IgD-negative memory B cell (primary cell): ENCODE results near the gene ENDOV. TPM values are rescaled to one million over a fixed set of nuclear protein-coding genes. Genes with fewer than 3 reads are reported as not detected.

Experiments used
- H3K27ac Mint-ChIP-seq, 3 donors: one replicate each; pipeline ENCODE4 v1.8.0; 2020 to 2022; ENCODE audit warnings: mild to moderate bottlenecking in 3 of 3, mixed read lengths in 3 of 3, moderate library complexity in 1 of 3
- H3K27me3 Mint-ChIP-seq: one replicate; pipeline ENCODE4 v1.8.0; 2021; ENCODE audit warnings: mixed read lengths
- H3K36me3 Mint-ChIP-seq: one replicate; pipeline ENCODE4 v1.8.0; 2020; ENCODE audit warnings: mild to moderate bottlenecking, mixed read lengths
- H3K4me1 Mint-ChIP-seq, 3 donors: one replicate each; pipeline ENCODE4 v1.8.0; 2020 to 2022; ENCODE audit warnings: mixed read lengths in 3 of 3, mild to moderate bottlenecking in 1 of 3
- H3K4me3 Mint-ChIP-seq, 4 donors: one replicate each; pipeline ENCODE4 v1.8.0; 2020 to 2022; ENCODE audit warnings: mild to moderate bottlenecking in 4 of 4, mixed read lengths in 4 of 4, moderate library complexity in 3 of 4
- H3K9me3 Mint-ChIP-seq, 3 donors: one replicate each; pipeline ENCODE4 v1.8.0; 2020 to 2021; ENCODE audit warnings: mixed read lengths in 3 of 3, mild to moderate bottlenecking in 1 of 3
- polyA plus RNA-seq: library from polyadenylated mRNA; unstranded; fragments of 300-500 nt; fragmentation: Illumina TruSeq; gene quantifications from one replicate; pipeline ENCODE4 v1.2.3, GENCODE V29; 2021

The ENDOV gene
- polyA plus RNA-seq, 1 donor from 2014 or later, result 11.6 TPM

GRCh38 chr17:80461528-80462160 lies 46.7 kb downstream of the ENDOV start:
- no peaks in the 10 kb centered on the region for H3K4me1 Mint-ChIP-seq
- no peak overlapping the region for H3K27ac Mint-ChIP-seq
- no peaks in the 10 kb centered on the region for H3K36me3 Mint-ChIP-seq
- peaks cover 40% of the 10 kb centered on the region for H3K27me3 Mint-ChIP-seq
- no peak overlapping the region for H3K4me3 Mint-ChIP-seq
- H3K9me3 Mint-ChIP-seq, result no peaks in the 10 kb centered on the region

GRCh38 chr17:80463784-80464400 lies 48.9 kb downstream of the ENDOV start:
- no peaks in the 10 kb centered on the region for H3K36me3 Mint-ChIP-seq
- no peak overlapping the region for H3K27ac Mint-ChIP-seq
- no peaks in the 10 kb centered on the region for H3K9me3 Mint-ChIP-seq
- no peaks in the 10 kb centered on the region for H3K4me1 Mint-ChIP-seq
- peaks cover 47% of the 10 kb centered on the region for H3K27me3 Mint-ChIP-seq
- H3K4me3 Mint-ChIP-seq, result no peak overlapping the region

GRCh38 chr17:80464486-80464885 lies 49.5 kb downstream of the ENDOV start:
- no peak overlapping the region for H3K4me3 Mint-ChIP-seq
- peaks cover 47% of the 10 kb centered on the region for H3K27me3 Mint-ChIP-seq
- H3K36me3 Mint-ChIP-seq, result no peaks in the 10 kb centered on the region
- no peaks in the 10 kb centered on the region for H3K9me3 Mint-ChIP-seq
- H3K27ac Mint-ChIP-seq, result no peak overlapping the region
- no peaks in the 10 kb centered on the region for H3K4me1 Mint-ChIP-seq

DNA sequence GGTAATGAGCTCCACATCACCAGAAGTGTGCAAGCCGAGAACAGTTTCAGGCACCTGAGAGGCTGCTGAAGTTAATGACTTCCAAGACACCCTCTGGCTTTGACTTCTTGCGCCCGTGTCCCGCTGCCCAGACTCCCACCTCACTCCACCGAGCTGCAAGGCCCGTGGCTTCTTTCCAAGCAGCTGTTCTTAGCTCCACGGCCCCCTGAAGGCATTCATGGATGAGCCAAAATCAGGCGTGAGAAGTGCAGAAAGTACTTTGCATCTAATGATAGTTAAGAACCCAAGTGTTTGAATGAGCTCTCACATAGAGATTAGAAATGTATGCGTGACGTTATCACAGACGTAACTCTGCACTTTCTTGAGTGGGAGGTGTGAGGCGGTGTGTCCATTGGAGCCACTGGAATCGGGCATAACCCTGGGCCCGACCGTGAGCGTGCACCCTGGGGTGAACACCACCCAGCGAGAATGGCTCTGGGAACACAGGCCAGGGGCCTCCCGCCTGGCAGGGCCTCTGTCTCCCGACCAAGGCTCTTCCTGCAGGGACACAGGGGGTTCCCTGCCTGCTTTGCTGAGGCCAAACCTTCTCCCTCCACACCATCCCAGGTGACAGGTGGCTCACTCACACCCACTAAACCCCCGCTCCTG lies 50.5 kb downstream of the ENDOV start:
- no peaks in the 10 kb centered on the region for H3K36me3 Mint-ChIP-seq
- no peaks in the 10 kb centered on the region for H3K9me3 Mint-ChIP-seq
- H3K27ac Mint-ChIP-seq, result no peak overlapping the region
- H3K27me3 Mint-ChIP-seq, result peaks cover 42% of the 10 kb centered on the region
- no peaks in the 10 kb centered on the region for H3K4me1 Mint-ChIP-seq
- H3K4me3 Mint-ChIP-seq, result no peak overlapping the region

DNA sequence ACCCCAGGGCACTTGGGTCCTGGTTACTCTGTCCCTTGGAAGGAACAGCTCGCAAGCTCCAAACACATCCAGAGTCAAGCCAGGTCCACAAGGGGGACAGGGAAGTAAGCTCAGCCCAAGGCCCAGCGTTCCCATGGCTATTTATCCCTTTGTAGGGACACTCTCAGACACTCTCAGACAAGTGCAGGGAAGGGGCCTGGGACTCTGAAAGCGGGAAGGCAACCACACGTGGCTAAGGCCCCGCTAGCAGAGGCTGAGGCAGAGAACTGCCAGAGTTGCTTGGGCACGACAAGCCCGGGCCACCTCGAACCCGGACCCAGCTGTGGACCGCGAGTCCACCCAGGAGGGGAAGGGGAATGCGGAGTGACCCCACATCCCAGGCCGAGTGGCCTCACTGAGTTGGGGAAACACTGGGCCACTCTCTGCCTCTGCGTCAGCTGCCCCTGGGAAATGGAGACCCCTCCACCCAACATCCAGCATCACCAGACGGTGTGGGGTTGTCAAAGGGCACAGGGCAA lies 51.3 kb downstream of the ENDOV start:
- H3K9me3 Mint-ChIP-seq, result no peaks in the 10 kb centered on the region
- no peaks in the 10 kb centered on the region for H3K36me3 Mint-ChIP-seq
- peak overlapping the region in 1 of 3 donors; percentile 19 for H3K27ac Mint-ChIP-seq
- peak overlapping the region in 1 of 4 donors; percentile 12 for H3K4me3 Mint-ChIP-seq
- peaks cover 41% of the 10 kb centered on the region for H3K27me3 Mint-ChIP-seq
- no peaks in the 10 kb centered on the region for H3K4me1 Mint-ChIP-seq

- no peaks in the 10 kb centered on the region for H3K36me3 Mint-ChIP-seq
- no peak overlapping the region for H3K27ac Mint-ChIP-seq
- H3K4me1 Mint-ChIP-seq, result peaks cover 0 to 6% (median 6%) of the 10 kb centered on the region in 3 donors
- no peak overlapping the region for H3K4me3 Mint-ChIP-seq
- H3K27me3 Mint-ChIP-seq, result peaks cover 57% of the 10 kb centered on the region
- H3K9me3 Mint-ChIP-seq, result no peaks in the 10 kb centered on the region
Measured at GRCh38 chr17:80468242-80468641, 53.3 kb downstream of the ENDOV start.

DNA sequence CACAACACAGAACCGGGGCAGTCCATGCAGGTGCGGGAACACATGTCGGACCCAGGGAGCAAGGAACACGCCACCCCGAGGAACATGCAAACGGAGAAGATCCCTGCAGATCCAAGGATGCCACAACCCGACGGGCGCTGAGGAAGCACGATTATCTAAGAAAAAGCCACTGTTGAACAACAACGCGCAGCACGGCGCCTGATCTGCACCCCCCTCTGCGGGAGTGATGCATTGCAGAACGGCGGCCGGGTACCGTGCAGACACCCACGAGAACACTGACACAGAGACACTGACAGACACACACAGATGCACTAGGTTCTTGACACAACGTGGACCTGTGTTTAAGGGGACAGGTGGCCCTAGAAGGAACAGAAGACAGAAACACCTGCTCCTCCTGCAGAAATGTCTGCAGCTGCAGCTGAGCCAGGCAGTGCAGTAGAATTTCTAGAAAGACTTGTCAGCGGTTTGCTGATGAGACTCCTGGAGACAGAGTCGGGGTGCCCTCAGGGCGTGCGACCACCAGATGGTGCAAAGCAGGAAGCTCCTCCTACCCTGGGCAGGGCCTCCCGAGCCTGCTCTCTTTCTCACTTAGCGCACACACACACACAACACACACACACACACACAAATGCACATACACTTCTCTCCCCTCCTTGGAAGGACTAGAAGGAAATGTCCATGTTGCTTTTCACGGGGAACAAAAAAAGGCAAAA lies 54.0 kb downstream of the ENDOV start:
- peak overlapping the region in 1 of 4 donors; percentile 15 for H3K4me3 Mint-ChIP-seq
- peaks cover 0 to 6% (median 6%) of the 10 kb centered on the region in 3 donors for H3K4me1 Mint-ChIP-seq
- no peak overlapping the region for H3K27ac Mint-ChIP-seq
- H3K27me3 Mint-ChIP-seq, result peaks cover 60% of the 10 kb centered on the region
- no peaks in the 10 kb centered on the region for H3K36me3 Mint-ChIP-seq
- no peaks in the 10 kb centered on the region for H3K9me3 Mint-ChIP-seq

DNA sequence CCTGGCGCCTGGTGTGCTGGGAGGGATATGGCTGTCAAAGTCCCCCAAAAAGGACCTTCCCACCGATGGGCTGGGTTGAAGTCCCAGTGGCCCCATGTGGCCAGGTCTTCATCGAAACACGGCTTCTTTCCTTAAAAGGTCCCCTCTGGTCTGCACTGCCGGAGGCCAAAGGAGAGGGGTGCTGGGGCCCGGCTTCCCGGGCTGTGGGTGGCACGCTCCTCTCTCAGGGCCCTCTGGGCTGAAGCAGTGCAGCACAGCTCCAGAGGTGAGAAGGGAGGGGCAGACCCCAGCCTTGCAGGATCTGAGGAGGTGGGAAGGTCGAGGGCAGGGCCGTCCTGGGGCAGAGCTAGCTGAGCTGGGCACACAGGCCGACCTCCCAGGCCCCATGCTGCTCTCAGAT lies 54.7 kb downstream of the ENDOV start:
- H3K27me3 Mint-ChIP-seq, result peaks cover 66% of the 10 kb centered on the region
- no peaks in the 10 kb centered on the region for H3K9me3 Mint-ChIP-seq

GRCh38 chr17:80470603-80471002 lies 55.6 kb downstream of the ENDOV start:
- no peak overlapping the region for H3K27ac Mint-ChIP-seq
- no peak overlapping the region for H3K4me3 Mint-ChIP-seq
- peaks cover 66% of the 10 kb centered on the region for H3K27me3 Mint-ChIP-seq
- H3K9me3 Mint-ChIP-seq, result no peaks in the 10 kb centered on the region
- H3K4me1 Mint-ChIP-seq, result peaks cover 6 to 16% (median 10%) of the 10 kb centered on the region in 3 donors
- H3K36me3 Mint-ChIP-seq, result no peaks in the 10 kb centered on the region

More for the DNA sequence above, 54.7 kb downstream of the ENDOV start:
- Mint-ChIP-seq H3K36me3 (no peaks in the 10 kb centered on the region), H3K27ac (no peak overlapping the region), H3K4me3 (no peak overlapping the region), H3K4me1 (peaks cover 2 to 8% (median 6%) of the 10 kb centered on the region in 3 donors)

- H3K9me3 Mint-ChIP-seq, result no peaks in the 10 kb centered on the region
- peak overlapping the region in 1 of 4 donors; percentile 76 for H3K4me3 Mint-ChIP-seq
- H3K27ac Mint-ChIP-seq, result peak overlapping the region in 1 of 3 donors; percentile 82
- peaks cover 62% of the 10 kb centered on the region for H3K27me3 Mint-ChIP-seq
- H3K36me3 Mint-ChIP-seq, result no peaks in the 10 kb centered on the region
- H3K4me1 Mint-ChIP-seq, result peaks cover 6 to 16% (median 10%) of the 10 kb centered on the region in 3 donors
Measured at GRCh38 chr17:80471922-80472321, 57.0 kb downstream of the ENDOV start.

GRCh38 chr17:80472996-80473395 lies 58.0 kb downstream of the ENDOV start:
- H3K9me3 Mint-ChIP-seq, result no peaks in the 10 kb centered on the region
- peak overlapping the region in 1 of 4 donors; percentile 79 for H3K4me3 Mint-ChIP-seq
- no peaks in the 10 kb centered on the region for H3K36me3 Mint-ChIP-seq
- H3K27ac Mint-ChIP-seq, result peak overlapping the region in 1 of 3 donors; percentile 71
- peaks cover 52% of the 10 kb centered on the region for H3K27me3 Mint-ChIP-seq
- H3K4me1 Mint-ChIP-seq, result peaks cover 6 to 16% (median 10%) of the 10 kb centered on the region in 3 donors

DNA sequence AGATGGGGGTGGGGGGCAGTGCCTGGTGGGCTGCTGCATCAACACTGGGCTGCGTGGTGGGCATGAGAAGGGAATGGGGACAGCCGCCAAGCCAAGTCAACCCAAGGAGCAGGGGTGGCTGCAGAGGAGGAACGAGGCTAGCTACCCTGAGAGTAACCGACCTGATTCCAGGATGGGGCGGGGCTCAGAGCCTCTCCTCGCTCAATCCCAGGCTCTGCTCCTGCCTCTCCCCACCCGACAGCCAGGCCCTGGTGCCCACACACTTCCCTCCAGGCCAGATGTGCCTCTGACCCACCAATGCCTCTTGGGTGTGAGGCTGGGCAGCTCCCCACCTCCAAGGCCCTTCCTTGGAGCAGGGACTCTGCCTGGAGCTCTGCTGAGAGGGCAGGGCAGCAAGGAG lies 58.7 kb downstream of the ENDOV start:
- no peaks in the 10 kb centered on the region for H3K9me3 Mint-ChIP-seq
- peak overlapping the region in 1 of 3 donors; percentile 35 for H3K27ac Mint-ChIP-seq
- no peaks in the 10 kb centered on the region for H3K36me3 Mint-ChIP-seq
- H3K4me3 Mint-ChIP-seq, result peak overlapping the region in 1 of 4 donors; percentile 54
- peaks cover 6 to 16% (median 10%) of the 10 kb centered on the region in 3 donors for H3K4me1 Mint-ChIP-seq
- H3K27me3 Mint-ChIP-seq, result peaks cover 47% of the 10 kb centered on the region

DNA sequence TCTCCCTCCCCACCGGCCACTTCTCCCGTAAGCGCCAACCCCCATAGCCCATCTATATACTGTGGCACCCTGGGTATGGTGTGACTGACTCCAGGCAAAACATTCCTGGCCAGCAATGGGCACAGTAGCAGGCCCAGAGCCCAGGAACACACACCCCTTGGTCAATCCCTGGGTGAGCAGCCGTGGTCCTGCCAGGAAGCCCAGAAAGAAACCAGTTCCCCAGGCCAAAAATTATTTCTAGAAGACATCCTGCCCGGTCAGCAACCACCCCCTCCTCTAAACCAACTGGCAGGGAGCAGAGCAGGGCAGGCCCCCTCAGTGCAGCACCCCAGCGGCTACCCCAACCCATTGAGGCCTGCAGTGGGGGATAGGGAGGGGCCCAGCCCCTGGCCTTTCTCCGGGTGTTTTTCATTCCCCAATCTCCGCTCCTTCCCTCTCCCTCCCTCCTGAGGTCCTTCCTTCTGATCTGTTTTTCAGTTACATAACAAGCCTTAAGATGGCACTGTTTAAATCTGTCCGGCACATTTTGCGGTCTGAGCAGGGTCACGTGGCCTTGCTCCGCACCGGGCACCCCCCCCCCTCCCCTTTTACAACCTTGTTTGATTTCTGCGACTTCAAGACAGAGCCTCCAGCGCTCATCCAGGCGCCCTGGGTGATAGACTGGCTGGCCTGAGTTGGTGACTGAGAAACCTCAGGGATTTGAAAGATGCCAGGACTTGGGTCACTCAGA lies 59.4 kb downstream of the ENDOV start:
- Mint-ChIP-seq H3K4me3 (peak overlapping the region; percentile 13 to 84 (median 60)), H3K4me1 (peaks cover 6 to 16% (median 10%) of the 10 kb centered on the region in 3 donors), H3K36me3 (no peaks in the 10 kb centered on the region), H3K9me3 (no peaks in the 10 kb centered on the region), H3K27me3 (peaks cover 47% of the 10 kb centered on the region), H3K27ac (peak overlapping the region in 1 of 3 donors; percentile 35)
